ENCODE results near the gene NUCKS1. TPM values are rescaled to one million over a fixed set of nuclear protein-coding genes. Genes with fewer than 3 reads are reported as not detected.
A peak's percentile ranks its signal among the peaks of the same experiment; 100 is the strongest.

The NUCKS1 gene
- total RNA-seq, 4 donors from 2014 or later, result 122 to 237 (median 177) TPM

DNA sequence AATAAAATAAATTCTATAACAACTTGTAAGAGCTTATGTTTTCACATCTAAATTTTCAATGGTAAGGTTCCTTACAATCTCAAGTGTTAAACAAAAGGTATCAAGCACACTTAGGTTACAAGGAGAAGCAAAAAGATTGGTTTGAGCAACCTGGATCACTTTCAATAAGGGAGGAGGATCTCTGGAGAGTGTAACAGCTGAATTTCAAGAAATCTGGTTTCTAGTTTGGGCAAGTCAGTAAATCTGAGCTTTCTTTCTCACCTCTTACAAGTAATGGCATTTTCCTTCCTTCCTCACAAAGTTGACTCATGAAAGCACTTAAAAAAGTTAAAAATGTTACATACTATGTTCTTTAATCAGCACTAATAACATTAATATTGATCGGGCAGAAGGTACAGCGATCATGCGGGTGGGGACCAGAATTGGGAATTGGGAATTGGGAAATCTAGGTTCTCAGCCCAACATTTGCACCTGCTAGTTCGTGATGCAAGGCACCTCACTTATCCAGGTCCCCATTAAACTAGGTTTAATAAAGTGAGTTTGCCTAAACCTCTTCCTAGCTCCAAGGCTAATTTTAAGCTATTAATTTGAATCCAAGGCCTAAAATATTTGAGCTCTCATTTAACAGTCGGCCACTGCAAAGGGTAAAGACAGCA is 3.1 kb downstream of the NUCKS1 start:
- no peak for TF ChIP-seq POLR2A (IDR thresholded peaks at IDR 0.05)
- TF ChIP-seq, protein P1, sequence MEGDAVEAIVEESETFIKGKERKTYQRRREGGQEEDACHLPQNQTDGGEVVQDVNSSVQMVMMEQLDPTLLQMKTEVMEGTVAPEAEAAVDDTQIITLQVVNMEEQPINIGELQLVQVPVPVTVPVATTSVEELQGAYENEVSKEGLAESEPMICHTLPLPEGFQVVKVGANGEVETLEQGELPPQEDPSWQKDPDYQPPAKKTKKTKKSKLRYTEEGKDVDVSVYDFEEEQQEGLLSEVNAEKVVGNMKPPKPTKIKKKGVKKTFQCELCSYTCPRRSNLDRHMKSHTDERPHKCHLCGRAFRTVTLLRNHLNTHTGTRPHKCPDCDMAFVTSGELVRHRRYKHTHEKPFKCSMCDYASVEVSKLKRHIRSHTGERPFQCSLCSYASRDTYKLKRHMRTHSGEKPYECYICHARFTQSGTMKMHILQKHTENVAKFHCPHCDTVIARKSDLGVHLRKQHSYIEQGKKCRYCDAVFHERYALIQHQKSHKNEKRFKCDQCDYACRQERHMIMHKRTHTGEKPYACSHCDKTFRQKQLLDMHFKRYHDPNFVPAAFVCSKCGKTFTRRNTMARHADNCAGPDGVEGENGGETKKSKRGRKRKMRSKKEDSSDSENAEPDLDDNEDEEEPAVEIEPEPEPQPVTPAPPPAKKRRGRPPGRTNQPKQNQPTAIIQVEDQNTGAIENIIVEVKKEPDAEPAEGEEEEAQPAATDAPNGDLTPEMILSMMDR (IDR thresholded peaks at IDR 0.05), result no peak
- no peak for DNase-seq
- Histone ChIP-seq H3K4me3 (replicated peaks in 1 of 3) (no peak overlapping the region), H3K4me1 (peaks cover 41 to 47% of the 10 kb centered on the region in 2 donors), H3K9me3 (no peaks in the 10 kb centered on the region), H3K27ac (peak overlapping the region; percentile 18 to 62 (median 31)), H3K27me3 (no peaks in the 10 kb centered on the region), H3K36me3 (no peaks in the 10 kb centered on the region)
- intact Hi-C loops (cut with DNase I), result no loop called here
- 51 to 62% methylated on average over 5 of the region's 5 CpGs for WGBS, 2 donors

DNA sequence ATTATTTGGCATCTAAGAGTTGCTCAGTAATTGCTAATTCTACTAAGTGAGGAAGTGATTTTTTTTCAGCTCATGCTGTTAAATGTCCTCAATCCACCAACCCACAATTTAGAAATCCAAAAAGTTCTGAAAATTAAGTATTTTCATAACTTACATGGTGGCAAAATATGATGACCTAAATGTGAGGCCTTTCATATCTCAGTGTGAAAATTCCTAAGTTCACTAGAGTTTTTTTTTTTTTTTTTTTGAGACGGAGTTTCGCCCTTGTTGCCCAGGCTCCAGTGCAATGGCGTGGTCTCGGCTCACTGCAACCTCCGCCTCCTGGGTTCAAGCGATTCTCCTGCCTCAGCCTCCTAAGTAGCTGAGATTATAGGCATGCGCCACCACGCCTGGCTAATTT is 5.6 kb downstream of the NUCKS1 start:
- H3K36me3 ChIP-seq, result peaks cover 0 to 4% of the 10 kb centered on the region in 2 donors
- no peak overlapping the region for H3K27ac ChIP-seq
- no peaks in the 10 kb centered on the region for H3K9me3 ChIP-seq
- no peaks in the 10 kb centered on the region for H3K27me3 ChIP-seq
- peaks cover 44 to 48% of the 10 kb centered on the region in 2 donors for H3K4me1 ChIP-seq
- no peak for DNase-seq
- WGBS, 2 donors, result 93 to 98% methylated on average over 8 of the region's 8 CpGs
- H3K4me3 ChIP-seq (replicated peaks in 1 of 3), result no peak overlapping the region
- intact Hi-C loops (cut with DNase I), result no loop called here
- no peak for TF ChIP-seq POLR2A (IDR thresholded peaks at IDR 0.05)
- TF ChIP-seq, protein P1 (IDR thresholded peaks at IDR 0.05), result no peak

DNA sequence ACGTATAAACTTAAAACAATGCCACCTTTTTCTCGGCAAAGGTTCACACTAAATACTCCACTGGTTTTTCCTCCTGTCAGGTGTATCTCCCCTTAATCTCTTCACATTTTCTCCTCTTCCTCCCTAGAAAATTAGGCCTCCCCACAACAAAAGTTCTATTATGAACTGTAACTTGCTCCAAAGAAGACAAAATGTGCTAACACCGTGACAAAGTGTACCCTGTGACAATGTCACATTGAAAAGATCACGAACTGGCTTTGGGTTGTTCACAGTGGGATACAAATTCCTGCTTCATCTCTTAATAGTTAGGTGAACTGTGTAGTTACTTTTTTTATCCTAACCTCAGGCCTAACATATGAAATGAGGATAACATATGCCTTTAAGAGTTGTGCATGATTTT is 6.0 kb downstream of the NUCKS1 start:
- Histone ChIP-seq H3K9me3 (no peaks in the 10 kb centered on the region), H3K36me3 (peaks cover 0 to 4% of the 10 kb centered on the region in 2 donors), H3K4me3 (replicated peaks in 1 of 3) (no peak overlapping the region), H3K27me3 (no peaks in the 10 kb centered on the region), H3K4me1 (peaks cover 44 to 48% of the 10 kb centered on the region in 2 donors), H3K27ac (peak overlapping the region in 2 of 3 donors; percentile 12 to 31)
- intact Hi-C loops (cut with DNase I), result no loop called here
- no peak for TF ChIP-seq POLR2A (IDR thresholded peaks at IDR 0.05)
- TF ChIP-seq, protein P1 (IDR thresholded peaks at IDR 0.05), result no peak
- DNase-seq, result no peak
- 30 to 34% methylated on average over 4 of the region's 4 CpGs for WGBS, 2 donors

DNA sequence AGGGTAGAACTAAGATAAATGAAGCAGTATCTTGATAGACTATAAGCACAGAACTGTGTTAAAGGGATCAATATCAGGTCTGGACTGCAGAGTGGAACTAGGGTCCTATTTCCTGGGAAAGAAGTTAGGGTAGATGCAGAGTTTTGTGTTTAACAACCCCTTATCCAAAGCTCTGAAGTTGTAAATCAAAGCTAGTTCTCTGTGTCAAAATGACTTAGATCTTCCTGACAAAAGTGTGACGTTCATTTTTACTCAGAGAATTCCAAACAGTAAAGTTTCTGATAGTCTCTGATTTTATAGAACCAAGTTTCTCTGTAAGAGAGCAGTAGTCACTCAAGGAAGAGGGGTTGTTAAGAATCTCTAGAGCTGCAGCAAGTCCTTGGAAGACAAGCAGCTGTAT is 8.3 kb downstream of the NUCKS1 start:
- Histone ChIP-seq H3K36me3 (peaks cover 0 to 4% of the 10 kb centered on the region in 2 donors), H3K27ac (no peak overlapping the region), H3K9me3 (no peaks in the 10 kb centered on the region), H3K27me3 (no peaks in the 10 kb centered on the region), H3K4me1 (peaks cover 31 to 35% of the 10 kb centered on the region in 2 donors), H3K4me3 (replicated peaks in 1 of 3) (no peak overlapping the region)
- TF ChIP-seq, protein P1 (IDR thresholded peaks at IDR 0.05), result no peak
- TF ChIP-seq POLR2A (IDR thresholded peaks at IDR 0.05), result no peak
- intact Hi-C loops (cut with DNase I), result no loop called here
- WGBS, 2 donors, result 69 to 83% methylated on average over 1 of the region's 1 CpG
- DNase-seq, result no peak

DNA sequence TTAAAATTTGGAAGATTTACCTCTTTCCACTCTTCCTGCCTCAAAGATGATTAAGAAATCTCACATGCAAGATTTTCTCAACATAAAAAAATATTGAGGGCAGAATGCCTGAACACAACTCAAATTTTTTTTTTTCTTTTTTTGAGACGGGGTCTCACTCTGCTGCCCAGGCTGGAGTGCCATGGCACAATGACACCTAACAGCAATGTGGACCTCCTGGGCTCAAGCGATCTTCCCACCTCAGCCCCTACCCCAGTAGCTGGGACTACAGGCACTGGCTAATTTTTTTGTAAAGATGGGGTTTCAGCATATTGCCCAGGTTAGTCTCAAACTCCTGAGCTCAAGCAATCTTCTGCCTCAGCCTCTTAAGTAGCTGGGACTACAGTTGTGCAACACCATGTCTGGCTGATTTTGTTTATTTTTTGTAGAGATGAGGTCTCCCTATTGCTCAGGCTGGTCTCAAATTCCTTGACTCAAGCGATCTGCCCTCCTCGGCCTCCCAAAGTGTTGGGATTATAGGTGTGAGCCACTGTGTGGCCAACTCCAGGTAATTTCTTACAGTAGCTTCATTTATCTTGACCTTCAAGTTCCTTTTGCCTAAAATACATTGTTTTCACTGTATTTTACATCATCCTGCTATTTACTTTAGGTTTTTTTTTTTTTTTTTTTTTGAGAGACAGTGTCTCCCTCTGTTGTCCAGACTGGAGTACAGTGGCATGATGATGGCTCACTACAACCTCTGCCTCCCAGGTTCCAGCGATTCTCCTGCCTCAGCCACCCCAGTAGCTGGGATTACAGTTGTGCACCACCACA is 10.4 kb downstream of the NUCKS1 start:
- H3K27ac ChIP-seq, result no peak overlapping the region
- H3K4me3 ChIP-seq (replicated peaks in 1 of 3), result no peak overlapping the region

More for the DNA sequence above, 10.4 kb downstream of the NUCKS1 start:
- 60 to 65% methylated on average over 5 of the region's 5 CpGs for WGBS, 2 donors
- intact Hi-C loops (cut with DNase I), result no loop called here
- TF ChIP-seq, protein P1 (IDR thresholded peaks at IDR 0.05), result no peak
- no peak for TF ChIP-seq POLR2A (IDR thresholded peaks at IDR 0.05)
- peaks cover 15% of the 10 kb centered on the region in 2 donors for H3K4me1 ChIP-seq
- peaks cover 0 to 4% of the 10 kb centered on the region in 2 donors for H3K36me3 ChIP-seq
- no peaks in the 10 kb centered on the region for H3K27me3 ChIP-seq
- peak in 1 of 2 donors; percentile 14 for DNase-seq
- no peaks in the 10 kb centered on the region for H3K9me3 ChIP-seq

All from thyroid gland (tissue), 4 donors.